ENCODE results near the gene EXOC6B. TPM values are rescaled to one million over a fixed set of nuclear protein-coding genes. Genes with fewer than 3 reads are reported as not detected.

The EXOC6B gene
- total RNA-seq, 1 experiment from 2014 or later = 33.7 TPM

DNA sequence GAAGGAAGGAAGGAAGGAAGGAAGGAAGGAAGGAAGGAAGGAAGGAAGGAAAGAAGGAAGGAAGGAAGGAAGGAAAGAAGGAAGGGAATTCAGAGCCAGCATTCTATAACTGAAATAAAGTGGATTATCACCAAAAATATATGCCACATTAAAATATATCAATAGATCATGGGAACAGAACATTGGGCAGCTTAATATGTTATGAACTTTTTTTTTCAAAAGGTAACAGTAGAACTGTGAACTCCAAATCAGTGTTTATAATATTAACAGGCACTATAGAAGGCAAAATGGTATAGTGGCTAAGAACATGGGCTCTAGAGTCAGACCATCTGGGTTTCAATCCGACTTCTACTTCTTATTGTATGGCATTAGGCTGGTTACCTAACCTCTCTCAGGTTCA, 313.5 kb downstream of the EXOC6B start (continued):
- TF ChIP-seq, protein P1, sequence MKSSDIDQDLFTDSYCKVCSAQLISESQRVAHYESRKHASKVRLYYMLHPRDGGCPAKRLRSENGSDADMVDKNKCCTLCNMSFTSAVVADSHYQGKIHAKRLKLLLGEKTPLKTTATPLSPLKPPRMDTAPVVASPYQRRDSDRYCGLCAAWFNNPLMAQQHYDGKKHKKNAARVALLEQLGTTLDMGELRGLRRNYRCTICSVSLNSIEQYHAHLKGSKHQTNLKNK (CRISPR knock-in tag; IDR thresholded peaks at IDR 0.05) = no peak

DNA sequence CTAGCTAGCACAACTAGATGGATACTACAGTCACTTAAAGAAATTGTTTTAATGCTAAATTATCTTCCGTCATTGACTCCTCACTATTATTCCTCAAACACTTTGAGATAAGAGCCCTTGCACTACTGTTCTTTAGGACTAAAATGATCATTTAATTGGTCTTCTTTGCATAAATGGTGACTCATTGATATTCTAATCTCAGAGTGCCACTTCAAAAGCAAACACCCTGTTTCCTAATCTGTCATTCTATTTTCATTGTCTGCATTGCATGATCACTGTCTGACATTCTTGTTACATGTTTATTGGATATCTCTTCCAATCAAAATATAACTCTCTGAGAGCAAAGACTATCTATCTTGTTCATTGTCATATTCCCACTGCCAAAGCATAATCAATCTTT, 313.9 kb downstream of the EXOC6B start:
- DNase-seq (ENCODE audit: low spot score) (no peak), ATAC-seq (no peak)
- Mint-ChIP-seq H3K4me1 (peaks cover 4% of the 10 kb centered on the region), H3K27ac (no peak overlapping the region), H3K36me3 (no peaks in the 10 kb centered on the region), H3K4me3 (no peak overlapping the region), H3K9me3 (no peaks in the 10 kb centered on the region), H3K27me3 (ENCODE audit: low read depth) (no peaks in the 10 kb centered on the region)
- POLR2A ChIA-PET = no interaction called here
- TF ChIP-seq, protein P2, sequence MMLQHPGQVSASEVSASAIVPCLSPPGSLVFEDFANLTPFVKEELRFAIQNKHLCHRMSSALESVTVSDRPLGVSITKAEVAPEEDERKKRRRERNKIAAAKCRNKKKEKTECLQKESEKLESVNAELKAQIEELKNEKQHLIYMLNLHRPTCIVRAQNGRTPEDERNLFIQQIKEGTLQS (CRISPR knock-in tag; conservative IDR thresholded peaks at IDR 0.05) = no peak
- TF ChIP-seq OVOL2 (CRISPR knock-in tag; IDR thresholded peaks at IDR 0.05; ENCODE audit: borderline replicate concordance) (no peak), TEAD1 (CRISPR knock-in tag; IDR thresholded peaks at IDR 0.05) (no peak), ZNF232 (CRISPR knock-in tag; IDR thresholded peaks at IDR 0.05) (no peak), NR3C1 (CRISPR knock-in tag; conservative IDR thresholded peaks at IDR 0.05; ENCODE audit: low read depth) (no peak), KAT7 (CRISPR knock-in tag; IDR thresholded peaks at IDR 0.05; ENCODE audit: borderline replicate concordance) (no peak), NFE2L1 (CRISPR knock-in tag; IDR thresholded peaks at IDR 0.05) (no peak), TCF7 (CRISPR knock-in tag; IDR thresholded peaks at IDR 0.05; ENCODE audit: low read depth) (no peak), FOXK1 (CRISPR knock-in tag; IDR thresholded peaks at IDR 0.05) (no peak), ZBTB21 (CRISPR knock-in tag; IDR thresholded peaks at IDR 0.05; ENCODE audit: borderline replicate concordance) (no peak), TEAD4 (CRISPR knock-in tag; IDR thresholded peaks at IDR 0.05) (no peak)
- TF ChIP-seq, protein P3, sequence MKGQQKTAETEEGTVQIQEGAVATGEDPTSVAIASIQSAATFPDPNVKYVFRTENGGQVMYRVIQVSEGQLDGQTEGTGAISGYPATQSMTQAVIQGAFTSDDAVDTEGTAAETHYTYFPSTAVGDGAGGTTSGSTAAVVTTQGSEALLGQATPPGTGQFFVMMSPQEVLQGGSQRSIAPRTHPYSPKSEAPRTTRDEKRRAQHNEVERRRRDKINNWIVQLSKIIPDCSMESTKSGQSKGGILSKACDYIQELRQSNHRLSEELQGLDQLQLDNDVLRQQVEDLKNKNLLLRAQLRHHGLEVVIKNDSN (CRISPR knock-in tag; IDR thresholded peaks at IDR 0.05) = no peak
- TF ChIP-seq, protein P4, sequence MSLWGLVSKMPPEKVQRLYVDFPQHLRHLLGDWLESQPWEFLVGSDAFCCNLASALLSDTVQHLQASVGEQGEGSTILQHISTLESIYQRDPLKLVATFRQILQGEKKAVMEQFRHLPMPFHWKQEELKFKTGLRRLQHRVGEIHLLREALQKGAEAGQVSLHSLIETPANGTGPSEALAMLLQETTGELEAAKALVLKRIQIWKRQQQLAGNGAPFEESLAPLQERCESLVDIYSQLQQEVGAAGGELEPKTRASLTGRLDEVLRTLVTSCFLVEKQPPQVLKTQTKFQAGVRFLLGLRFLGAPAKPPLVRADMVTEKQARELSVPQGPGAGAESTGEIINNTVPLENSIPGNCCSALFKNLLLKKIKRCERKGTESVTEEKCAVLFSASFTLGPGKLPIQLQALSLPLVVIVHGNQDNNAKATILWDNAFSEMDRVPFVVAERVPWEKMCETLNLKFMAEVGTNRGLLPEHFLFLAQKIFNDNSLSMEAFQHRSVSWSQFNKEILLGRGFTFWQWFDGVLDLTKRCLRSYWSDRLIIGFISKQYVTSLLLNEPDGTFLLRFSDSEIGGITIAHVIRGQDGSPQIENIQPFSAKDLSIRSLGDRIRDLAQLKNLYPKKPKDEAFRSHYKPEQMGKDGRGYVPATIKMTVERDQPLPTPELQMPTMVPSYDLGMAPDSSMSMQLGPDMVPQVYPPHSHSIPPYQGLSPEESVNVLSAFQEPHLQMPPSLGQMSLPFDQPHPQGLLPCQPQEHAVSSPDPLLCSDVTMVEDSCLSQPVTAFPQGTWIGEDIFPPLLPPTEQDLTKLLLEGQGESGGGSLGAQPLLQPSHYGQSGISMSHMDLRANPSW (CRISPR knock-in tag; conservative IDR thresholded peaks at IDR 0.05; ENCODE audit: low read depth) = no peak
- TF ChIP-seq, protein P5, sequence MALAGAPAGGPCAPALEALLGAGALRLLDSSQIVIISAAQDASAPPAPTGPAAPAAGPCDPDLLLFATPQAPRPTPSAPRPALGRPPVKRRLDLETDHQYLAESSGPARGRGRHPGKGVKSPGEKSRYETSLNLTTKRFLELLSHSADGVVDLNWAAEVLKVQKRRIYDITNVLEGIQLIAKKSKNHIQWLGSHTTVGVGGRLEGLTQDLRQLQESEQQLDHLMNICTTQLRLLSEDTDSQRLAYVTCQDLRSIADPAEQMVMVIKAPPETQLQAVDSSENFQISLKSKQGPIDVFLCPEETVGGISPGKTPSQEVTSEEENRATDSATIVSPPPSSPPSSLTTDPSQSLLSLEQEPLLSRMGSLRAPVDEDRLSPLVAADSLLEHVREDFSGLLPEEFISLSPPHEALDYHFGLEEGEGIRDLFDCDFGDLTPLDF (CRISPR knock-in tag; IDR thresholded peaks at IDR 0.05) = no peak
- TF ChIP-seq, protein P6, sequence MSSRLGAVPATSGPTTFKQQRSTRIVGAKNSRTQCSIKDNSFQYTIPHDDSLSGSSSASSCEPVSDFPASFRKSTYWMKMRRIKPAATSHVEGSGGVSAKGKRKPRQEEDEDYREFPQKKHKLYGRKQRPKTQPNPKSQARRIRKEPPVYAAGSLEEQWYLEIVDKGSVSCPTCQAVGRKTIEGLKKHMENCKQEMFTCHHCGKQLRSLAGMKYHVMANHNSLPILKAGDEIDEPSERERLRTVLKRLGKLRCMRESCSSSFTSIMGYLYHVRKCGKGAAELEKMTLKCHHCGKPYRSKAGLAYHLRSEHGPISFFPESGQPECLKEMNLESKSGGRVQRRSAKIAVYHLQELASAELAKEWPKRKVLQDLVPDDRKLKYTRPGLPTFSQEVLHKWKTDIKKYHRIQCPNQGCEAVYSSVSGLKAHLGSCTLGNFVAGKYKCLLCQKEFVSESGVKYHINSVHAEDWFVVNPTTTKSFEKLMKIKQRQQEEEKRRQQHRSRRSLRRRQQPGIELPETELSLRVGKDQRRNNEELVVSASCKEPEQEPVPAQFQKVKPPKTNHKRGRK (CRISPR knock-in tag; IDR thresholded peaks at IDR 0.05; ENCODE audit: borderline replicate concordance) = no peak
- TF ChIP-seq, protein P7, sequence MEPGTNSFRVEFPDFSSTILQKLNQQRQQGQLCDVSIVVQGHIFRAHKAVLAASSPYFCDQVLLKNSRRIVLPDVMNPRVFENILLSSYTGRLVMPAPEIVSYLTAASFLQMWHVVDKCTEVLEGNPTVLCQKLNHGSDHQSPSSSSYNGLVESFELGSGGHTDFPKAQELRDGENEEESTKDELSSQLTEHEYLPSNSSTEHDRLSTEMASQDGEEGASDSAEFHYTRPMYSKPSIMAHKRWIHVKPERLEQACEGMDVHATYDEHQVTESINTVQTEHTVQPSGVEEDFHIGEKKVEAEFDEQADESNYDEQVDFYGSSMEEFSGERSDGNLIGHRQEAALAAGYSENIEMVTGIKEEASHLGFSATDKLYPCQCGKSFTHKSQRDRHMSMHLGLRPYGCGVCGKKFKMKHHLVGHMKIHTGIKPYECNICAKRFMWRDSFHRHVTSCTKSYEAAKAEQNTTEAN (CRISPR knock-in tag; IDR thresholded peaks at IDR 0.05) = no peak
- TF ChIP-seq, protein P8, sequence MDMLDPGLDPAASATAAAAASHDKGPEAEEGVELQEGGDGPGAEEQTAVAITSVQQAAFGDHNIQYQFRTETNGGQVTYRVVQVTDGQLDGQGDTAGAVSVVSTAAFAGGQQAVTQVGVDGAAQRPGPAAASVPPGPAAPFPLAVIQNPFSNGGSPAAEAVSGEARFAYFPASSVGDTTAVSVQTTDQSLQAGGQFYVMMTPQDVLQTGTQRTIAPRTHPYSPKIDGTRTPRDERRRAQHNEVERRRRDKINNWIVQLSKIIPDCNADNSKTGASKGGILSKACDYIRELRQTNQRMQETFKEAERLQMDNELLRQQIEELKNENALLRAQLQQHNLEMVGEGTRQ (CRISPR knock-in tag; IDR thresholded peaks at IDR 0.05) = no peak
- CTCF ChIA-PET = no interaction called here
